Activated naive CD4-positive, alpha-beta T cell treated with anti-CD3 and anti-CD28 coated beads, Interleukin-2, amount 50 U/mL, for 24 hours (primary cell): ENCODE results near the gene EMC8.
"Not testable (repeated sequence)": the region's sequence is repeated elsewhere in the genome, so short reads cannot be mapped to it uniquely, and the experiment has no call there.

Experiments
- H3K27ac Mint-ChIP-seq: one replicate; pipeline ENCODE4 v1.8.0; 2021; ENCODE audit warnings: mild to moderate bottlenecking, mixed read lengths
- H3K27me3 Mint-ChIP-seq: one replicate; pipeline ENCODE4 v1.8.0; 2021; ENCODE audit warnings: mixed read lengths
- H3K36me3 Mint-ChIP-seq: one replicate; pipeline ENCODE4 v1.8.0; 2021; ENCODE audit warnings: mixed read lengths
- H3K4me1 Mint-ChIP-seq: one replicate; pipeline ENCODE4 v1.8.0; 2021; ENCODE audit warnings: mixed read lengths
- H3K4me3 Mint-ChIP-seq: one replicate; pipeline ENCODE4 v1.8.0; 2021; ENCODE audit warnings: mild to moderate bottlenecking, mixed read lengths
- H3K9me3 Mint-ChIP-seq: one replicate; pipeline ENCODE4 v1.8.0; 2021; ENCODE audit warnings: mixed read lengths

The EMC8 gene

DNA sequence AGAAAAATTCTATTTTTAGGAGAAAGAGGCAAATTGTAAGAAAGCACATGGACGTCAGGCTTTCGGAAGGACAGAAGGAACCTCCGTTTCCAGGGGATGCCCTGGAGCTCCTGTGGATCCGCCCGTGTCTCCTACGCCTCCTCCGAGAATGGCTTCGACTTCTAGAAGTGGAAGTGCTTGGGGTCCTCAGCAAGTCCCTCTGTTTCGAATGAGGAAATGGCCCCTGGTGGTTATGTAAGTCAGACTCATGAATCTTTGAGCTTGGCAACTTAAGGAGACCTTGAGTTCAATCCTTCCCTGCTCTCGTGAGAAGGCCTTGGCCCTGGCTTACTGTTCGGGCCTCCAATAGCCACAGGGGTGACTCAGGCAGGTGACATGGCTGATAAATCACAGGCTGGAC is 39.0 kb upstream of the EMC8 start:
- no peak overlapping the region for H3K27ac Mint-ChIP-seq
- H3K36me3 Mint-ChIP-seq: no peaks in the 10 kb centered on the region
- peaks cover 11% of the 10 kb centered on the region for H3K27me3 Mint-ChIP-seq
- H3K9me3 Mint-ChIP-seq: no peaks in the 10 kb centered on the region
- H3K4me3 Mint-ChIP-seq: no peak overlapping the region
- no peaks in the 10 kb centered on the region for H3K4me1 Mint-ChIP-seq

DNA sequence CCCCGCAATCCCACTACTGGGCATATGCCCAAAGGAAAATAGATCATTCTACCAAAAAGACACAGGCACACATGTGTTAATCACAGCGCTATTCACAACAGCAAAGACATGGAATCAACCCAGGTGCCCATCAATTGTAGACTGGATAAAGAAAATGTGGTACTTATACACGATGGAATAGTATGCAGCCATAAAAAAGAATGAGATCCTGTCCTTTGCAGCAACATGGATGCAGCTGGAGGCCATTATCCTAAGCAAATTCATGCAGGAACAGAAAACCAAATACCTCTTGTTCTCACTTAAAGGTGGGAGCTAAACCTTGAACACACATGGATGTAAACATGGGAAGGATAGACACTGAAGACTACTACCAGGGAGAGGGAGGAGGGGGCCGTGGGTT is 38.3 kb upstream of the EMC8 start:
- not testable (repeated sequence) for H3K4me3 Mint-ChIP-seq, H3K27ac Mint-ChIP-seq, H3K4me1 Mint-ChIP-seq, H3K36me3 Mint-ChIP-seq, H3K9me3 Mint-ChIP-seq
- H3K27me3 Mint-ChIP-seq: peaks cover 14% of the 10 kb centered on the region

DNA sequence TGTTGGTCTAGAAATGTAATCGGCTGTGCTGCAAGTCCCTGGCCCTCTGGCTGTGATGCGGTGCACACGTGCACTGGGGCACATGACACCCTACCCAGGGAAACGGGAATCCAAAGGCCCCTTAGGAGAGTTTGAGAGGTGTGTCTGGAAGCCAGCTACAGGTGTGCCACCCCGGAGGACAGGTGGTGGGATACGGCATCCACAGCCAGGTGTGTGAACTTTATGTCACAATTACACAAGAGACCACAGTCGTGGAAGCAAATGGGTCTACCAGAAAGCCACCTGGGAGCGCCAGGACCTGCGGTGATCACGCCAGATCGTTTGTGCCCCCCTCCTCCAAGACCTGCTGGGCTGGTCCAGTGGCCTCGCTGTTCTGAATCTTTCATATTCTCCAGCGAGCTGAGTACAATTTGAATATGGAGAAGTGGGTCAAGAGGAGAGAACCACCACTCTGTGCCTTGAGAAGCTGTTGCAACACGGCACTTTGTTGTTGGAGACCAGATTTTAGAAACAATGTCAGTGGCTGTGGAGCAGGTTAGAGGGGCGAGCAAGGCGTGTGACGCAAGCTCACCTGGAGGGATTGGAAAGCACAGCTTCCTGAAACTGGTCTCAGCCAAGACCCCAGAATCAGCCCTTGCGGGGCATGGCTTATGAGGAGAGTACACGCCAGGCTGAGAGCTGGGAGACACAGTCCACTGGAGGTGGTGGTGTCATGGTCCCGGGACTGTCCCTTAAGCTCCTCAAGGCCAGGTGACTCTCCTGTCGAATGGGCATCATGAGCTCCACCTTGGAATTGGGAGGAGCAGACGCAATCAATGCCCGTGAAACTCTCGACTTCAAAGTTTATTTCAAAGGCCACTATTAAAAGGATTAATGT is 37.6 kb upstream of the EMC8 start:
- no peaks in the 10 kb centered on the region for H3K36me3 Mint-ChIP-seq
- no peaks in the 10 kb centered on the region for H3K4me1 Mint-ChIP-seq
- H3K27ac Mint-ChIP-seq: no peak overlapping the region
- H3K9me3 Mint-ChIP-seq: no peaks in the 10 kb centered on the region
- no peak overlapping the region for H3K4me3 Mint-ChIP-seq
- H3K27me3 Mint-ChIP-seq: peaks cover 19% of the 10 kb centered on the region

DNA sequence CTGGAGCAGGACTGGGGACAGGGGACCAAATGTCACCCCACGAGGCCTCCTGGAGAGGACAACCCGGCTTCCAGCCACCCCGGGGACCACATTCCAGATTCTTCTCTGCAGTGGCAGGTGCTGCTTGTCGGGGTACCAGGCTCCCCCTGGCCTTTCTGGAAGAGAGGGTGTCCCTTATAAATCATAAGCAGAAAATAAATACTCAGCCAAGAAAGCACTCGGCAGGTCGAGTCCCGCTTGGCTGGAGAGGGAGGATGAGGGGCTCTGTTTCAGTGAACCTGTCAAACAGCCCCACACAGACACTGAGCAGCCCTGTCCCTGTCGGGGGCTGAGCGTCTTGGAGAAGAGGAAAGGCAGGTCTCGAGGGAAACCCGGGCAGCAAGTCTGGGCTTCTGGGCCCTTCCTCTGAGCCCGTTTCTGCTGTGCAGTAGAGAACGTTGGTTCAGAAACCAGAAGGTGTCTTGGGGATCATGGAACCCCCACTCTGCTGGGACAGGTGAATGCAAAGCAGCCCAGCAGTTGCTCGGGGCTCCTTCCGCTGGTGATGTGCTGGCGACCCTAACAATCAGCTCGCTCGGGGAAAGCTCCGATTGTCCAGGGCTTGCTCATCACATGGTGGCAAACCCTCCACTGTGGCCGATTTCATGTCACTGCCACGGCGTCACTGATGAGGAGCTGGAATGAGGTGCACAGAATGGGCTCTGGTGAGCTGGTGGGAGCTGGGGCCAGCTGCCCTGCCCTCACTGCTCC is 36.8 kb upstream of the EMC8 start:
- Mint-ChIP-seq H3K36me3 (no peaks in the 10 kb centered on the region), H3K4me3 (no peak overlapping the region), H3K4me1 (no peaks in the 10 kb centered on the region), H3K27me3 (peaks cover 26% of the 10 kb centered on the region), H3K9me3 (no peaks in the 10 kb centered on the region), H3K27ac (no peak overlapping the region)

DNA sequence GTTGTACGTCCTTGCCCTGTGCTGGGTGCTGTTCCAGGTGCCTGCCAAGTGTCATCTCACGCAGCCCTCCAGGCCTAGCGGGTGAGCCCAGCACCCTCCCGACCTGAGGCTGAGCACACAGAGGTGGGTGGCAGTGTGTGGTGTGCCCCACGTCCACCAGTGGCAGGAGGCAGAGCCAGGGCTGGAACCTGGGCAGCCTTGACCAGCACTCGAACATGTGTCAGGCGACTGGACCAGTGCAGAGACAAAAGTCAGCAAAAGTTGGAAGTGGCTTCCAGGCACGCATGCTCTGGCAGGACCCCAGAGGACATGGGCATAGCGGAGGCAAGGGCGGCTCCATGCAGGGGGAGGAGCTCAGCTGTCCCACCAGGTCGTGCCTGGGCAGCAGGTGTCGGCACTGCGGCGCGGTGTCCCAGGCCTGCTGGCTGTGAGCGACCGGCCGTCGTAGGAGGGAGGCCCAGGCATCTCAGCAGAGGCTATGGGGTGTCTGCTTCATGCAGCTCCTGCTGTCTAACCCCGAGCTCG is 35.9 kb upstream of the EMC8 start:
- H3K27me3 Mint-ChIP-seq: peaks cover 27% of the 10 kb centered on the region
- no peak overlapping the region for H3K27ac Mint-ChIP-seq
- H3K9me3 Mint-ChIP-seq: no peaks in the 10 kb centered on the region
- no peaks in the 10 kb centered on the region for H3K36me3 Mint-ChIP-seq
- no peak overlapping the region for H3K4me3 Mint-ChIP-seq
- H3K4me1 Mint-ChIP-seq: no peaks in the 10 kb centered on the region

DNA sequence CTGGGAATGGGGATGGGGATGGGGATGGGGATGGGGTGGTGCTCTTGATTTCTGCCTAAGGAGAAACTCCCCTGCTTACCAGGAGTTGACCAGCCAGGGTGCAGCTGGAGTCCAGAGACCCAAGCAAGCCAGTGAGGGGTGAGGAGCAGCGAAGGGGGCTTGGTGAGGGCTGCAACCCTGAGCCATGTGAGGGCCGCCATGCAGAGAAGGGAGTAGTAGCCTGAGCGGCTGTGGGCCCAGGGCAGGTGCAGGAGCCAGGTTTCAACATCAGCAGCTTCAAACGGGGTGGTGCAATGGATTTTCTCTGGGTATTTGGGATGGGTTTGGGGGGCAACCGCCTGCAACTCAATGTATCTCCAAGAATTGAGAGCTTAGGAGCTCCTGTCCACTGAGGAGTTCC is 35.4 kb upstream of the EMC8 start:
- H3K27ac Mint-ChIP-seq: no peak overlapping the region

DNA sequence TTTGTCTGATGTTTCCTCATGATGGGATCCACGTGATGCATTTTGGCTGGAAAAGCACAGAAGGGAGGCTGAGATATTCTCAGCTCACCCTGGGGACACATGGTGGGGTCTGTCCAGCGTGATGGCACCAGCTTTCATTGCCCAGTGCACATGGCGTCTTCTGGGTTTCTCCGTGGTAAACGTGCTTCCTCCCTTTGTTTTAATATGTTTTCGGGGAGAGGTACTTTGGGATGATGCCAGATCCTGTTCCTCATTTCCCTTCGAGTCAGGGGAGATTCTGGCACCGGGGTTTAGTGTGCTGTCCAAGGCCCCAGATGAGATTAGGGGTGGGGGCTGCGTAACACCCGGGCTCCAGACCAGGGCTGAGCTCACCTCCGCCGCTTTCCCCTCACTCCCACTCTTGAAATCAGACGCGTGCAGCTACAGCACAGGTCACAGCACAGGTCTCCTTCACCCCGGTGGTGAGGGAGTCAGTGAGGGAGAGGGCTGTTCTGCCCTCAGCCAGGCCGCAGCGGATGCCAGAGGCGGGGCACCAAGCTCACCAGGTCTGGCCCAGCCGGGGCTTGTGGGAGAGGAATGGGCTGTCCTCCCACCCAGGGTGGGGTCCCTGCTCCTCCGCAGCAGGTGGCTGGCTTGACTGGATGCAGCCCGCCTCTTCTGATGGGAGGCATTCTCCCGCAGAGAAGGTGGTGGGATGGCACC is 34.0 kb upstream of the EMC8 start:
- Mint-ChIP-seq H3K4me3 (no peak overlapping the region), H3K27me3 (peaks cover 22% of the 10 kb centered on the region), H3K36me3 (peaks cover 2% of the 10 kb centered on the region), H3K4me1 (peaks cover 7% of the 10 kb centered on the region), H3K27ac (no peak overlapping the region), H3K9me3 (no peaks in the 10 kb centered on the region)

More for the DNA sequence above, 35.4 kb upstream of the EMC8 start:
- peaks cover 26% of the 10 kb centered on the region for H3K27me3 Mint-ChIP-seq
- no peaks in the 10 kb centered on the region for H3K4me1 Mint-ChIP-seq
- no peak overlapping the region for H3K4me3 Mint-ChIP-seq
- H3K9me3 Mint-ChIP-seq: no peaks in the 10 kb centered on the region
- no peaks in the 10 kb centered on the region for H3K36me3 Mint-ChIP-seq

DNA sequence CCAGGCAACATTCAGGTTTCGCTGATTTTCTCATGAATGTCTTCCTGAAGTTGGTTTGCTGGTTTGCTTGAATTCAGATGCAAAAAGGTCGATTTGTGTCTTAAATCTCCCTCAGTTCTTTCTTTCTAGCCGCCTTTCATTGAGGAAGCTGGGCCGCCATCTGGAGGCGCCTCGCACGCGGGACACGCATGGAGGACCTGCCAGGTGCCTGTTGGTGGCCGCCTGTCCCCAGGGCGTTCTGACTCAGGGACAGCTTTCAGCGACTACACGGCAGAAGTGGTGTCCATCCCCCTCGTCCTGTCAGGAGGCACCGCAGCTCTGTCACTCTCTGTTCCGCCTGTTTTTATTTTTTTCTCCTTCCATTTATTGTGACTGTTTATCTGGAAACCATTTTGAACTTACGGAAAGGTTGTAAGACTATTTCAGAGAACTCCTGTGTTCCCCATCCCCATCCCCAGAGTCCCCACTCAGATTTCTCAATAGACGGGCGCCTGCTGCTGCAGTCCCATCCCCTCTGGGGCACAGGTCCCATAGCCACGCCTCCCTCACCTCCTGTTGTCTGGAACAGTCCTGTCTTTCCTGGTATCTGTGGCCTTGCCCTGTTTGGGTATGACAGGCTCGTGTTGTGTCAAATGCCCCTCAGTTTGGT is 33.4 kb upstream of the EMC8 start:
- H3K4me1 Mint-ChIP-seq: peaks cover 7% of the 10 kb centered on the region
- no peak overlapping the region for H3K4me3 Mint-ChIP-seq

DNA sequence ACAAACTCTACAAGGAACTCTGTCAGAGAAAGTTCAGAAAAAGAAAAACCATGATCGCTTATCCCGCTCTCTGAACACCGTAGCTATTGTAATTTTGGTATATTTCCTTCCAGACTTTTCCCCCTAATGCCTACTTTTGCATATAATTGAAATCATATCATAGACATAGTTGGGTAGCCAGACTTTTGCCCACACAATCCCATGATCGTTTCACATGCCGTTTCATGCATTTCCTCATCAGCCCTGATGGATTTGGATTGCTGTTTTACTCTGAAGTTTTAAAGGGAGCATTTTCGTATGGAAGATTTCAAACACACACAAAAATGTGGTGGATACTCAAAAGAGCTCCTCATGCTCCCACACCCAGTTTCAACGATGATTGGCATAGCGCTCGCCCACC is 31.5 kb upstream of the EMC8 start:
- peaks cover 7% of the 10 kb centered on the region for H3K4me1 Mint-ChIP-seq
- no peaks in the 10 kb centered on the region for H3K9me3 Mint-ChIP-seq
- no peak overlapping the region for H3K27ac Mint-ChIP-seq
- H3K36me3 Mint-ChIP-seq: peaks cover 2% of the 10 kb centered on the region
- H3K27me3 Mint-ChIP-seq: peaks cover 19% of the 10 kb centered on the region
- H3K4me3 Mint-ChIP-seq: no peak overlapping the region

More for the DNA sequence above, 33.4 kb upstream of the EMC8 start:
- Mint-ChIP-seq H3K9me3 (no peaks in the 10 kb centered on the region), H3K27me3 (peaks cover 21% of the 10 kb centered on the region), H3K36me3 (peaks cover 2% of the 10 kb centered on the region), H3K27ac (no peak overlapping the region)

DNA sequence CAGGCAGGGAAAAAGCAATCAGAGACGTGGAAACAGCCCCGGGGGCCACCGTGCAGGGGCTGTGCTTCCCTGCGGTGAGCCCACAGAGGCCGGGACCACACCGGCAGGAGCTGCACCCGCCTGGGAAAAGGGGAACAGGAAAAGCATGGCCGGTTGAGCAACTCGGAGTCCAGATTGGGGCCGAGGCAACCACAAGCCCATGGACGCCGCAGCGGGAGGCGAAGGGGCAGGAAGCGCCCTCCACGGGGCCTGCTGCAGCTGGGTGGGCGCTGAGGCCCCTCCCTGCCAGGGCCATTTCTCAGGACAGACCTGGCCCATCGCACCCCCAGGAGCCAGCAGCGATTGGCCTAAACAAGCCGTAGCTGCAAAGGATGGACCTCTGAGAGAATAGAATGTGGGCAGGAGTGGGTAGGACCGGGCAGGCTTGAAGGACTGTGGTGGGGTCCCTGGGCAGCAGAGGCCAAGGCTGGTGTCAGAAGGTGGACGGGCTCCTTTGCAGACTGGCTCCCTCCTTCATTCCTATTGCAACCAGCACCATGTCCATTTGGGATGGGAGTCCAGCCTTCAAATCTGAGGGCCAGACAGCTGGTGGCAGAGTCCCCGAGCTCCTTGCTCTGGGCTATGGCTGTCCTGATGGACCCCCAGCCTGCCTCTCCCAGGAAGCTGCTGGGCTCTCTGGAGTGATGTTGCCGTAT is 30.6 kb upstream of the EMC8 start:
- peaks cover 7% of the 10 kb centered on the region for H3K4me1 Mint-ChIP-seq
- no peaks in the 10 kb centered on the region for H3K9me3 Mint-ChIP-seq
- H3K4me3 Mint-ChIP-seq: peak overlapping the region; percentile 39
- H3K36me3 Mint-ChIP-seq: peaks cover 2% of the 10 kb centered on the region
- peaks cover 19% of the 10 kb centered on the region for H3K27me3 Mint-ChIP-seq
- H3K27ac Mint-ChIP-seq: no peak overlapping the region

DNA sequence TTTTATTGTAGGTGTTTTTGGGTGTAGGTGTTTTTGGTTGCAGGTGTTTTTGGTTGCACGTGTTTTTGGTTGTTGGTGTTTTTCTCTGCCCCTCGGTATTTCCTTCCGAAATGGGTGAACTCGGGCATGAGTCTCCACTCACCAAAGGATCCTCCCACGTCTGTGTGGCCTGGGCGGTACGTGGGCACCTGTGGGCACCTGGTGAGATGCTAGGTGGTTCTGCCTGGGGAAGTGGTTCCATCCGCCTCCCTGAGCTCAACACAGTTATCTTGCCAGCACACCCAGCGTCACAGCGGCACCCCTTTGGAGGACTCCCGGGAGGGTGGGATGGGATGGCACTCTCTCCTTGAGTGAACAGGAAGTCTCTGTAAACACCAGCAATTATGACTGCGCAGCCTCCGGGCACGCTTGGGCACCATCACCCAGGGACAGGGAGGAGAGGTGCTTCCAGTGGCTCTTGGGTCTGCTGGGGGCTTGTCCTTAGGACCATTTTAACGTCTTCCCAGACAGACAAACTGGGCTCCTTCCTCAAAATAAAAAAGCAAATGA is 29.9 kb upstream of the EMC8 start:
- peak overlapping the region; percentile 60 for H3K4me3 Mint-ChIP-seq
- no peaks in the 10 kb centered on the region for H3K9me3 Mint-ChIP-seq
- H3K27me3 Mint-ChIP-seq: peaks cover 19% of the 10 kb centered on the region
- H3K27ac Mint-ChIP-seq: no peak overlapping the region
- peaks cover 2% of the 10 kb centered on the region for H3K36me3 Mint-ChIP-seq
- peaks cover 7% of the 10 kb centered on the region for H3K4me1 Mint-ChIP-seq

DNA sequence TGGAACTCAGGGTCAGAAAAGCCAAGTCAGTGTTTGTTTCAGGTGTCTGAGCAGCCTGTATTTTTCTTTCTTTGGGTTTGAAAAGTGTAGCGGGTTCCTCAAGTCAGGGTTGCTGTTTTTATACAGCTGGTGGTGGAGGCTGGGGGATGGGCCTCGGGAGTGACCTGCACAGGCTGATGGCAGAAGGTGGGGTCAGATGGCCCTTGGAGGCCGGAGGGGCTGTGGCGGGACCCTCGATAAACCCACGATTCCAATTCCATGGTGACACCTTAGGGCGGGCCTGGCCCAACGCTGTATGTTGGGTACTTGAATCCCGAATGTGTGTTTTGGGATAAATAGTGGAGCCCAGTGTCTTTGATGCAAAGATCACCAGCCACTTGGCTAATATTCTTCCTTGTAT is 28.8 kb upstream of the EMC8 start:
- Mint-ChIP-seq H3K9me3 (no peaks in the 10 kb centered on the region), H3K4me1 (peaks cover 7% of the 10 kb centered on the region), H3K27me3 (peaks cover 19% of the 10 kb centered on the region), H3K36me3 (peaks cover 2% of the 10 kb centered on the region), H3K4me3 (no peak overlapping the region), H3K27ac (no peak overlapping the region)

DNA sequence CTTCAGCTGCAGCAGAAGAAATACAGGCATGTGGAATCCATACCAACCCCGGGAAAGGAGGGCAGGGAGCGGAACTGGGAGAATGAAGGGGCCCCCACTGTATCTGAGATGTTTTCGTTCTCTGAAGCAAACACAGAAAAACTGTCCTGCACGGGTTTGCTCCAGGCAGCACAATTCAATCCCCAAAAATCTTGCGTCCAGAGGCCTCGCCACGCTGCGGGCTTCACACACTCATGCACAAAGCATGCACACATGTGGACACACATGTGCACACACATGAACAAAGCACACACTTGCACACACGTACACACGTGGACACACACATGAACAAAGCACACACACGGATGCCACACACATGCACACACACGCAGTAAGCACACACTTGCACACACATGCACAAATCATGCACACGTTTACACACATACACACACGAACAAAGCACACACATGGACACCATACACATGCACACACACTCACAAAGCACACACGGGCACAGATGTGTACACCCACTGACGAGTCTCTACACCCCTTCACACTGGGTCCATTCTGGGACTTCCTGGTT is 27.4 kb upstream of the EMC8 start:
- peaks cover 2% of the 10 kb centered on the region for H3K36me3 Mint-ChIP-seq
- no peaks in the 10 kb centered on the region for H3K9me3 Mint-ChIP-seq
- H3K27ac Mint-ChIP-seq: no peak overlapping the region
- peaks cover 10% of the 10 kb centered on the region for H3K27me3 Mint-ChIP-seq
- H3K4me3 Mint-ChIP-seq: no peak overlapping the region
- H3K4me1 Mint-ChIP-seq: peaks cover 10% of the 10 kb centered on the region

DNA sequence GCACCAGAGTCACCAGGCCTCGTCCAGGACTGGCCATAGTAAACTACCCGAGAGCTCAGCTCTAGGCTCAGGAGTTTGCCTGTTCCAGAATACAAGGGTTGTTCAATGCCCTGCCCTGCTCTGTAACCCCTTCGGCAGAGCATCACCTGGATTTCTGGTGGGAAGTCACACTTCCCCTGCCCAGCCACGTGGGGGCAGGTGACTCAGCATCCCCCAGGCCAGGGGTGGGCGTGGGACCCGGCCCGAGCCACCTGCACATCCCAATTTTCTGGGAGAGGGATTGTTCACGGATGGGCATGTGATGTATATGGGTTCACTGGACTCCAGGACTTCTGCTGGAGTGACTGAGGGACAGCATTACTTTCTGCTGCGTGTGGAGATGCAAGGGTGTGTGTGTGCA is 26.0 kb upstream of the EMC8 start:
- Mint-ChIP-seq H3K27me3 (peaks cover 3% of the 10 kb centered on the region), H3K27ac (no peak overlapping the region), H3K4me1 (peaks cover 13% of the 10 kb centered on the region), H3K9me3 (no peaks in the 10 kb centered on the region), H3K4me3 (no peak overlapping the region), H3K36me3 (peaks cover 2% of the 10 kb centered on the region)
